GM12873 (cell line): Measurements from ENCODE around the gene HMGXB3.

Experiments used
- CTCF ChIP-seq: IDR thresholded peaks from 2 replicates; pipeline ENCODE4 v1.5.1; 2012; ENCODE audit warnings: low read depth, mild to moderate bottlenecking, moderate library complexity, low read length, control low read depth; ENCODE audit not compliant: insufficient read depth; ENCODE audit errors: missing control alignments

HMGXB3 gene

GRCh38 chr5:150092159-150092787 is 91.7 kb downstream of the HMGXB3 start:
- no peak for TF ChIP-seq CTCF

DNA sequence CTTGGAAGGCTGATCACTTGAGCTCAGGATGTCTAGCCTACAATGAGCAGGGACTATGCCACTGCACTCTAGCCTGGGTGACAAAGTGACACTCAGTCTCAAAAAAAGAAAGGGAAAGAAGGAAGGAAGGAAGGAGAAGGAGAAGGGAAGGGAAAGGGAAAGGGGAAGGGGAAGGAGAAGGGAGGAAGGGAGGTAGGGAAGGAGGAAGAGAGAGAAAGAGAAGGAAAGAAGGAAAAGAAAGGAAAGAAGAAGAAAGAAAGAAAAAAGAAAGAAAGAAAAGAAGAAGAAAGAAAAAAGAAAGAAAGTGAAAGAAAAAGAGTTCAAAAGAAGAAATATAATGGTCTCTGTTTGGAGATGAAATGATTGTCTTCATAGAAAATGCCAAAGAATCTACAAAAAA is 96.6 kb downstream of the HMGXB3 start:
- no peak for TF ChIP-seq CTCF

GRCh38 chr5:150101023-150101422 is 100.5 kb downstream of the HMGXB3 start:
- TF ChIP-seq CTCF, result no peak
